Progenitor cell of endocrine pancreas (in vitro differentiated cells): Measurements from ENCODE around the gene PDSS2. TPM values are rescaled to one million over a fixed set of nuclear protein-coding genes. Genes with fewer than 3 reads are reported as not detected.
"Not testable (repeated sequence)": the region's sequence is repeated elsewhere in the genome, so short reads cannot be mapped to it uniquely, and the experiment has no call there.

Experiments used
- DNase-seq: peaks from one replicate; pipeline ENCODE4 v3.0.0; 2021; ENCODE audit warnings: low spot score; ENCODE audit not compliant: unreplicated experiment
- H3K27ac Mint-ChIP-seq: 2 replicates; pipeline ENCODE4 v1.8.0; 2021; ENCODE audit warnings: mild to moderate bottlenecking, moderate library complexity, mixed read lengths
- H3K27me3 Mint-ChIP-seq: 2 replicates; pipeline ENCODE4 v1.8.0; 2021; ENCODE audit warnings: mixed read lengths
- H3K36me3 Mint-ChIP-seq: 2 replicates; pipeline ENCODE4 v1.8.0; 2022; ENCODE audit warnings: mixed read lengths; ENCODE audit not compliant: insufficient read depth
- H3K4me1 Mint-ChIP-seq: 2 replicates; pipeline ENCODE4 v1.8.0; 2021; ENCODE audit warnings: low read depth, mixed read lengths
- H3K4me3 Mint-ChIP-seq: 2 replicates; pipeline ENCODE4 v1.8.0; 2021; ENCODE audit warnings: low read depth, mild to moderate bottlenecking, moderate library complexity, mixed read lengths
- H3K9me3 Mint-ChIP-seq: 2 replicates; pipeline ENCODE4 v1.8.0; 2021; ENCODE audit warnings: low read depth, mixed read lengths
- total RNA-seq: library from RNA; stranded (reverse); gene quantifications from 2 replicates; pipeline ENCODE4 v1.2.1, GENCODE V29; 2021
- TF ChIP-seq, protein P1 (sequence below): fragments of 200-600 bp; sonication (generic); IDR thresholded peaks from one replicate; pipeline ENCODE4 v1.5.0; 2021; ENCODE audit warnings: antibody characterized with exemption, mild to moderate bottlenecking; ENCODE audit not compliant: unreplicated experiment

PDSS2 gene
- total RNA-seq, 1 donor from 2014 or later = 12.8 TPM

DNA sequence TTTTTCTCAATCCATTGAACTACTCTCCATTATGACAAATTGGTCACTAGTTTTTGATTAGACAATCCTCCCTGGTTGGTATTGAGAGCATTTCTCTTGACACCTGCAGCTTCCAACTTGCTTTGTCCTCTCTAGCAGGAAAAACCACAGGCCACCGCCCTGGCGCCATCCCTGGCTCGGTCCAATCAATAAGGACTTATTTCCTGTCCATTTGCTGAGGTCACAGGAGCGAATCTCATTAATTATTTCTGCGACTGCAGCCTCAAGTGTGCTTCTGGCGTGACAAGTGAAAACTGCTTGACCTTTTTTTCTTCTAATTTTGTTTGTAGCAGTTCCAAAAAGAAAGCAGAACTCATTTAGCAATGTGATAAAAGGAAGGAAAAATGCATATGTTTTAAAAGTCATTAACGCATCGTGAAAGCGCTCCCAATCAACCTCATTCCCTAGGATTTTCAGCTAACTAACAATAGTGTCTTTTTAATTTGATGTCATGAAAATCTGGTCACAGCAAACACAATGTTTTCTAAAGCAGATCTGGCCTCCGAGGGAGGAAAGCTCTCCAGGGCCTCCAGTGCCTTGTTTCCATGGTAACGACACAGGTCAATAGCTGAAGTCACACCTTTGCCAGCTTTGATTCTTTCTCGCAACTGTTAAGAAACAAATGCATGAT, 305.1 kb downstream of the PDSS2 start:
- TF ChIP-seq, protein P1, sequence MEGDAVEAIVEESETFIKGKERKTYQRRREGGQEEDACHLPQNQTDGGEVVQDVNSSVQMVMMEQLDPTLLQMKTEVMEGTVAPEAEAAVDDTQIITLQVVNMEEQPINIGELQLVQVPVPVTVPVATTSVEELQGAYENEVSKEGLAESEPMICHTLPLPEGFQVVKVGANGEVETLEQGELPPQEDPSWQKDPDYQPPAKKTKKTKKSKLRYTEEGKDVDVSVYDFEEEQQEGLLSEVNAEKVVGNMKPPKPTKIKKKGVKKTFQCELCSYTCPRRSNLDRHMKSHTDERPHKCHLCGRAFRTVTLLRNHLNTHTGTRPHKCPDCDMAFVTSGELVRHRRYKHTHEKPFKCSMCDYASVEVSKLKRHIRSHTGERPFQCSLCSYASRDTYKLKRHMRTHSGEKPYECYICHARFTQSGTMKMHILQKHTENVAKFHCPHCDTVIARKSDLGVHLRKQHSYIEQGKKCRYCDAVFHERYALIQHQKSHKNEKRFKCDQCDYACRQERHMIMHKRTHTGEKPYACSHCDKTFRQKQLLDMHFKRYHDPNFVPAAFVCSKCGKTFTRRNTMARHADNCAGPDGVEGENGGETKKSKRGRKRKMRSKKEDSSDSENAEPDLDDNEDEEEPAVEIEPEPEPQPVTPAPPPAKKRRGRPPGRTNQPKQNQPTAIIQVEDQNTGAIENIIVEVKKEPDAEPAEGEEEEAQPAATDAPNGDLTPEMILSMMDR = no peak
- no peaks in the 10 kb centered on the region for H3K27me3 Mint-ChIP-seq
- peak overlapping the region; percentile 27 for H3K4me3 Mint-ChIP-seq
- no peaks in the 10 kb centered on the region for H3K9me3 Mint-ChIP-seq
- peak overlapping the region; percentile 95 for H3K27ac Mint-ChIP-seq
- peaks cover 48% of the 10 kb centered on the region for H3K4me1 Mint-ChIP-seq
- DNase-seq = peak; percentile 27
- no peaks in the 10 kb centered on the region for H3K36me3 Mint-ChIP-seq

DNA sequence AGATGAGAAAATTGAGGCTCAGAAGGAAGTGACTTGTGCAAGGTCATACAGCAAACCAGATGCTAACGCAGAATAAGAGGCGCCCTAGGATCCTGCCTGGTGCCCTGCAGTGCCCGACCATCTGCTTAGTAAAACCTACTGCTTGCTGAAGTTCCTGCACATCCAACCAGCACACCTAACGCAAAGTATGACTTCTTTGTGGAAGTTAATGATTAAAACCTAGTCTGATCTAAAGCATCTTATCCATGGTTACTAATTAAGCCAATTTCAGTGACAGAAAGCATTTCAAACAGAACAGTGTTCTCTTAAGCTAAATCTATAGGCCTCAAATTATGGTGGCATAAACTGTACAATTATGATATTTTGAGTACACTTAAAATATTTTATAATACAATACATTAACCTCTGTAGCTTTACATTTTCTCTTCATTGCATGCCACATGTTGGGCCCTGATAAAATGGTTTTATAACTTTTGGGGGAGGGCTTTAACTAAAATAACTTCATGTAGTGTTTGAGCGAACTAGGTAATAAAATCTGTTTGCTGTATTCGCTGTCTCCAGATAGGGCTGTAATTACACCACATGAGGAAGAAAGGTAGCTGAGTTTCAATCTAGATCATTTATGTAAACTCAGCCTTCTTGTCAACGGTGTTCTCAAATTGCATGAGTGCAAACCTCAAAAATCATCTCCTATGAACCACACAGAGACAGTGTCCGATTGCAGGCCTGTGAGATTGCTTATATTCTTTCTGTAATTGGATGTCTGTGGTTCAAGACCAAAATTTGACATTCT, 306.5 kb downstream of the PDSS2 start:
- H3K36me3 Mint-ChIP-seq = no peaks in the 10 kb centered on the region
- no peak for DNase-seq
- no peaks in the 10 kb centered on the region for H3K27me3 Mint-ChIP-seq
- H3K4me3 Mint-ChIP-seq = no peak overlapping the region
- H3K9me3 Mint-ChIP-seq = no peaks in the 10 kb centered on the region
- peaks cover 49% of the 10 kb centered on the region for H3K4me1 Mint-ChIP-seq
- peak overlapping the region; percentile 95 for H3K27ac Mint-ChIP-seq
- TF ChIP-seq, protein P1 = no peak

DNA sequence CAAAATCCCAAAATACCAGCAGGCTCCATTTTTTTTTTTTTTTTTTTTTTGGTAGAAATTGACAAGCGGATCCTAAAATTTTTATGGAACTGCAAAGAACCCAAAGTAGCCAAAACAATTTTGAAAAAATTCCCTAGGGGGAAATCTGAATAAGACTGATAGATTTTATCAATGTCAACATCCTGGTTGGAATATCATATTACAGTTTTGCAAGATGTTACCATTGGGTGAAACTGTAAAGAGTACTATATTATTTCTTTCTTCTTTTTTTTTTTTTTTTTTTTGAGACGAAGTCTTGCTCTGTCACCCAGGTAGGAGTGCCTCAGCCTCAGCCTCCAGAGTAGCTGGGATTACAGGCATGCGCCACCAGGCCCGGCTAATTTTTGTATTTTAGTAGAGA, 314.7 kb downstream of the PDSS2 start:
- H3K27me3 Mint-ChIP-seq = no peaks in the 10 kb centered on the region
- no peak for DNase-seq
- H3K9me3 Mint-ChIP-seq = no peaks in the 10 kb centered on the region
- H3K4me1 Mint-ChIP-seq = peaks cover 1% of the 10 kb centered on the region
- TF ChIP-seq, protein P1 = no peak
- H3K27ac Mint-ChIP-seq = no peak overlapping the region
- no peak overlapping the region for H3K4me3 Mint-ChIP-seq
- H3K36me3 Mint-ChIP-seq = no peaks in the 10 kb centered on the region

DNA sequence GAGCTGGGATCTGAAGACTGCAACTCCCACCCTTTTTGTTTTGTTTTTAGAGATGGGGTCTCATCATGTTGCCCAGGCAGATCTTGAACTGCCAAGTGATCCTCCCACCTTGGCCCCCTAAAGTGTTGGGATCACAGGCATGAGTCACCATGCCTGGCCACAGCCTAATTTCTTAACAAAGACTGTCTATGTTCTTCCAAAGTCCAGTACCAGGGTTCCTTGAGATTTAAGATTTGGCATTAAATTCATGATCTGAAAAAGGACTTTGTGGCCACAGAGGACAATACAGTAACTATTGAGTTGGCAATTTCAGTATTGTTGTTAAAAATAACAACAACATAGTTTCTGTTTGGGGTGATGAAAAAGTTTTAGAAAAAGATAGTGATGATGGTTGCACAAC, 315.4 kb downstream of the PDSS2 start:
- Mint-ChIP-seq H3K27ac (no peak overlapping the region), H3K27me3 (no peaks in the 10 kb centered on the region), H3K36me3 (no peaks in the 10 kb centered on the region), H3K4me3 (no peak overlapping the region), H3K9me3 (no peaks in the 10 kb centered on the region), H3K4me1 (peaks cover 1% of the 10 kb centered on the region)
- TF ChIP-seq, protein P1 = no peak
- DNase-seq = no peak

DNA sequence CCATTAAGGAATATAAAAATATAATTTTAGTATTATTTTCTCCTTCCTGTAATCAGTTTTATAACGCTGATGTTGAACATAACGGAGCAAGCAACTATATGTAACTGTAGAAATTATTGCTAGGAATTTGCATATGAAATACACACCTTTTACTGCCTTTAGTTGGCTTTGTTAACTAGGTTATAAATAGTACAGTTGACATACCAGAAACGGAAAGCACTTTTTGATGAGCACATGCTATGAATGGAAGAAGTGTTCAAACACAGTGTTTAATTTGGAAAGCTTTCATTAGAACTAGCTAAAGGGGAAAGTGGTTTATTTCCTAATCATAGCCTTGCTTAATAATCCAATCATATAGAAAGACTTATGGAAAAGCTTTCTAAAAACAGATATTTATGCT, 318.8 kb downstream of the PDSS2 start:
- no peaks in the 10 kb centered on the region for H3K27me3 Mint-ChIP-seq
- TF ChIP-seq, protein P1 = no peak
- H3K4me3 Mint-ChIP-seq = no peak overlapping the region
- H3K36me3 Mint-ChIP-seq = peaks cover 1% of the 10 kb centered on the region
- H3K4me1 Mint-ChIP-seq = no peaks in the 10 kb centered on the region
- H3K27ac Mint-ChIP-seq = no peak overlapping the region
- no peaks in the 10 kb centered on the region for H3K9me3 Mint-ChIP-seq
- DNase-seq = no peak

DNA sequence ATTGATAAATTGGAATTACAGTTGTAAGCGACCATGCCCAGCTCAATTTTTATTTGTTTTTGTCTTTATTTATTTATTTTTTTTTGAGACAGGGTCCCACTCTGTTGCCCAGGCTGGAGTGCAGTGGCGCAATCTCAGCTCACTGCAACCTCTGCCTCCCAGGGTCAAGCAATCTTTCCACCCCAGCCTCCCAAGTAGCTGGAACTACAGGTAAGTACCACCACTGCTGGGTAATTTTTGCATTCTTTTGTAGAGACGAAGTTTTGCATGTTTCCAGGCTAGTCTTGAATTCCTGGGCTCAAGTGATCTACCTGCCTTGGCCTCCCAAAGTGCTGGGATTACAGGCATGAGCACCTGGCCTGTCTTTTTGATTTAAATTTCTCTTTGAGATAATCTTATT, 323.0 kb downstream of the PDSS2 start:
- not testable (repeated sequence) for DNase-seq, H3K4me1 Mint-ChIP-seq, H3K36me3 Mint-ChIP-seq, H3K27ac Mint-ChIP-seq, H3K4me3 Mint-ChIP-seq, H3K9me3 Mint-ChIP-seq, H3K27me3 Mint-ChIP-seq

DNA sequence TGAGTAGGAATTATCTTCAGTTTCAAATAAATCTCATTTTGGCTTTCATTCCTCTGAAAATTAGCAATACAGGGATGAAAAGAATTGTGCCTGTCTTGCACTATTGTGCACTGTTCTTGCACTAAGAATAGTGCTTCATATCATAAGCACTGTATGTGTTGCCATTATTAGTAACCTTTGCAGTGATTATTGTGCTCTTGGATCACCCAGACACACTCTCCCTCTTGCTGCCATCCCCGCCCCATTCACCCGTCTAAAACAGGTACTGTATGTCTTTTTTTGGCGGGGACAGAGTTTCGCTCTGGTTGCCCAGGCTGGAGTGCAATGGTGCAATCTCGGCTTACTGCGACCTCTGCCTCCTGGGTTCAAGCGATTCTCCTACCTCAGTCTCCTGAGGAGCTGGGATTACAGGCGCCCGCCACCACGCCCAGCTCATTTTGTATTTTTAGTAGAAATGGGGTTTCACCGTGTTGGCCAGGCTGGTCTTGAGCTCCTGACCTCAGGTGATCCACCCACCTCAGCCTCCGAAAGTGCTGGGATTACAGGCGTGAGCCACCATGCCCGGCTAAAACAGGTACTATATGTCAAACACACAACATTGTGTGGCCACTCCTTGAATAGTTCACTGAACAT, 324.2 kb downstream of the PDSS2 start:
- H3K36me3 Mint-ChIP-seq, H3K9me3 Mint-ChIP-seq, H3K27me3 Mint-ChIP-seq, DNase-seq, H3K4me1 Mint-ChIP-seq, H3K27ac Mint-ChIP-seq, H3K4me3 Mint-ChIP-seq: not testable (repeated sequence)
